WTC11 (cell line): Measurements from ENCODE around the gene PDE11A. TPM values are rescaled to one million over a fixed set of nuclear protein-coding genes. Genes with fewer than 3 reads are reported as not detected.

Experiments used
- ATAC-seq: fragments of 200-7000 bp; cut with Tn5 transposase; 2 replicates; pipeline ENCODE4 v1.10.0; 2021; ENCODE audit warnings: mild to moderate bottlenecking, moderate library complexity
- CTCF ChIA-PET: fragments of 300-600 bp; sonication (Branson Sonifier 250); formaldehyde crosslinking; loops from one replicate; lab custom pipeline; 2021; ENCODE audit warnings: antibody characterized with exemption; lab: Charles Lee
- POLR2A ChIA-PET: fragments of 350-600 bp; sonication (Branson Sonifier 250); formaldehyde crosslinking; loops from one replicate; lab custom pipeline; 2021; ENCODE audit warnings: antibody characterized with exemption; lab: Charles Lee
- DNase-seq: peaks from one replicate; pipeline ENCODE4 v3.0.0; 2021; ENCODE audit warnings: low spot score
- H3K27ac Mint-ChIP-seq: 2 replicates; pipeline ENCODE4 v1.8.0; 2021; ENCODE audit warnings: mixed read lengths
- H3K27me3 Mint-ChIP-seq: 2 replicates; pipeline ENCODE4 v1.8.0; 2021; ENCODE audit warnings: low read depth, mild to moderate bottlenecking, moderate library complexity, mixed read lengths
- H3K36me3 Mint-ChIP-seq: 2 replicates; pipeline ENCODE4 v1.8.0; 2021; ENCODE audit warnings: mixed read lengths
- H3K4me1 Mint-ChIP-seq: 2 replicates; pipeline ENCODE4 v1.8.0; 2022; ENCODE audit warnings: mixed read lengths
- H3K4me3 Mint-ChIP-seq: 2 replicates; pipeline ENCODE4 v1.8.0; 2021; ENCODE audit warnings: mild to moderate bottlenecking, moderate library complexity, mixed read lengths
- H3K9me3 Mint-ChIP-seq: 2 replicates; pipeline ENCODE4 v1.8.0; 2021; ENCODE audit warnings: mixed read lengths
- ELF4 ChIP-seq: sonication (generic); formaldehyde crosslinking; IDR thresholded peaks from 2 replicates; pipeline ENCODE4 v1.8.1; 2022; ENCODE audit warnings: low read depth, mild to moderate bottlenecking, moderate library complexity, missing genetic modification reagents
- FOXP1 ChIP-seq: sonication (generic); formaldehyde crosslinking; IDR thresholded peaks from 2 replicates; pipeline ENCODE4 v1.8.0; 2022; ENCODE audit warnings: missing genetic modification reagents, mild to moderate bottlenecking, moderate library complexity, borderline replicate concordance
- OVOL2 ChIP-seq: fragments of 250-450 bp; sonication (Bioruptor Pico); IDR thresholded peaks from 2 replicates; pipeline ENCODE4 v1.9.0; 2021; ENCODE audit warnings: mild to moderate bottlenecking, borderline replicate concordance
- RELA ChIP-seq: sonication (generic); formaldehyde crosslinking; IDR thresholded peaks from 2 replicates; pipeline ENCODE4 v1.8.1; 2022; ENCODE audit warnings: missing genetic modification reagents, mild to moderate bottlenecking, borderline replicate concordance
- RORB ChIP-seq: fragments of 250-450 bp; sonication (Bioruptor Pico); IDR thresholded peaks from 2 replicates; pipeline ENCODE4 v1.9.0; 2021; ENCODE audit warnings: mild to moderate bottlenecking
- ZBTB21 ChIP-seq: sonication (generic); formaldehyde crosslinking; IDR thresholded peaks from 2 replicates; pipeline ENCODE4 v1.8.1; 2023; ENCODE audit warnings: mild to moderate bottlenecking, missing genetic modification reagents, borderline replicate concordance
- ZNF396 ChIP-seq: fragments of 250-450 bp; sonication (Bioruptor Pico); IDR thresholded peaks from 2 replicates; pipeline ENCODE4 v1.8.0; 2021; ENCODE audit warnings: mild to moderate bottlenecking, moderate library complexity, borderline replicate concordance
- ZNF416 ChIP-seq: fragments of 250-450 bp; sonication (Bioruptor Pico); IDR thresholded peaks from 2 replicates; pipeline ENCODE4 v1.9.0; 2021; ENCODE audit warnings: mild to moderate bottlenecking, inconsistent platforms
- total RNA-seq: library from RNA; stranded (reverse); gene quantifications from 3 replicates; pipeline ENCODE4 v1.2.3, GENCODE V29; 2021
- TF ChIP-seq, protein P1 (sequence below): sonication (generic); formaldehyde crosslinking; IDR thresholded peaks from 2 replicates; pipeline ENCODE4 v1.8.1; 2022; ENCODE audit warnings: low read depth, mild to moderate bottlenecking, moderate library complexity, missing genetic modification reagents, borderline replicate concordance
- TF ChIP-seq, protein P2 (sequence below): sonication (generic); formaldehyde crosslinking; IDR thresholded peaks from 2 replicates; pipeline ENCODE4 v1.8.0; 2022; ENCODE audit warnings: mild to moderate bottlenecking, missing genetic modification reagents
- TF ChIP-seq, protein P3 (sequence below): sonication (generic); formaldehyde crosslinking; IDR thresholded peaks from 2 replicates; pipeline ENCODE4 v1.8.0; 2023; ENCODE audit warnings: missing genetic modification reagents, mild to moderate bottlenecking, borderline replicate concordance
- TF ChIP-seq, protein P4 (sequence below): sonication (generic); formaldehyde crosslinking; IDR thresholded peaks from 2 replicates; pipeline ENCODE4 v1.8.0; 2022; ENCODE audit warnings: missing genetic modification reagents
- TF ChIP-seq, protein P5 (sequence below): sonication (generic); formaldehyde crosslinking; IDR thresholded peaks from 2 replicates; pipeline ENCODE4 v1.8.1; 2023; ENCODE audit warnings: mild to moderate bottlenecking, missing genetic modification reagents, borderline replicate concordance

Gene PDE11A
- total RNA-seq, 1 experiment from 2014 or later = 0.13 TPM

DNA sequence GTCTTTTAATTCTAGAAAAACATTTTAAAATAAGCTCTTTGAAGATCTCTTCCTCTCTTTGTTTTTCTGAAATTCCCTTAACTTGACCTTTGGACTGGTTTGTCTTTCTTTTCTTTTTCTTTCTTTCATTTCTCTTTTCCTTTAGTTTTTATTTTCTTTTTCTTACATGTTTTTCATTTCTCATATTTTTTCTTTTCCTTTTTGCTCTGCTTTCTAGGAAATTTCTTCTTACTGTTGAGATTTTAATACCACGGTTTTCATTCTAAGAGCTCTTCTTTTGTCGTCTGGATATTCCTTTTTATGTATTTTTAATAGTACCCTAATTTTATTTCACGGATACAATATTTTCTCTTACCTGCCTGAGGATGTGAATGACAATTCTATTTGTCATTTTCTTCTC lies 342.2 kb downstream of the PDE11A start:
- TF ChIP-seq, protein P1, sequence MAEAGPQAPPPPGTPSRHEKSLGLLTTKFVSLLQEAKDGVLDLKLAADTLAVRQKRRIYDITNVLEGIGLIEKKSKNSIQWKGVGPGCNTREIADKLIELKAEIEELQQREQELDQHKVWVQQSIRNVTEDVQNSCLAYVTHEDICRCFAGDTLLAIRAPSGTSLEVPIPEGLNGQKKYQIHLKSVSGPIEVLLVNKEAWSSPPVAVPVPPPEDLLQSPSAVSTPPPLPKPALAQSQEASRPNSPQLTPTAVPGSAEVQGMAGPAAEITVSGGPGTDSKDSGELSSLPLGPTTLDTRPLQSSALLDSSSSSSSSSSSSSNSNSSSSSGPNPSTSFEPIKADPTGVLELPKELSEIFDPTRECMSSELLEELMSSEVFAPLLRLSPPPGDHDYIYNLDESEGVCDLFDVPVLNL (CRISPR knock-in tag) = no peak
- TF ChIP-seq ZNF396 (CRISPR knock-in tag) (no peak), ZNF416 (no peak), FOXP1 (CRISPR knock-in tag) (no peak), RELA (CRISPR knock-in tag) (no peak), RORB (CRISPR knock-in tag) (no peak), ELF4 (no peak)
- TF ChIP-seq, protein P2, sequence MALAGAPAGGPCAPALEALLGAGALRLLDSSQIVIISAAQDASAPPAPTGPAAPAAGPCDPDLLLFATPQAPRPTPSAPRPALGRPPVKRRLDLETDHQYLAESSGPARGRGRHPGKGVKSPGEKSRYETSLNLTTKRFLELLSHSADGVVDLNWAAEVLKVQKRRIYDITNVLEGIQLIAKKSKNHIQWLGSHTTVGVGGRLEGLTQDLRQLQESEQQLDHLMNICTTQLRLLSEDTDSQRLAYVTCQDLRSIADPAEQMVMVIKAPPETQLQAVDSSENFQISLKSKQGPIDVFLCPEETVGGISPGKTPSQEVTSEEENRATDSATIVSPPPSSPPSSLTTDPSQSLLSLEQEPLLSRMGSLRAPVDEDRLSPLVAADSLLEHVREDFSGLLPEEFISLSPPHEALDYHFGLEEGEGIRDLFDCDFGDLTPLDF (CRISPR knock-in tag) = no peak
- TF ChIP-seq, protein P3, sequence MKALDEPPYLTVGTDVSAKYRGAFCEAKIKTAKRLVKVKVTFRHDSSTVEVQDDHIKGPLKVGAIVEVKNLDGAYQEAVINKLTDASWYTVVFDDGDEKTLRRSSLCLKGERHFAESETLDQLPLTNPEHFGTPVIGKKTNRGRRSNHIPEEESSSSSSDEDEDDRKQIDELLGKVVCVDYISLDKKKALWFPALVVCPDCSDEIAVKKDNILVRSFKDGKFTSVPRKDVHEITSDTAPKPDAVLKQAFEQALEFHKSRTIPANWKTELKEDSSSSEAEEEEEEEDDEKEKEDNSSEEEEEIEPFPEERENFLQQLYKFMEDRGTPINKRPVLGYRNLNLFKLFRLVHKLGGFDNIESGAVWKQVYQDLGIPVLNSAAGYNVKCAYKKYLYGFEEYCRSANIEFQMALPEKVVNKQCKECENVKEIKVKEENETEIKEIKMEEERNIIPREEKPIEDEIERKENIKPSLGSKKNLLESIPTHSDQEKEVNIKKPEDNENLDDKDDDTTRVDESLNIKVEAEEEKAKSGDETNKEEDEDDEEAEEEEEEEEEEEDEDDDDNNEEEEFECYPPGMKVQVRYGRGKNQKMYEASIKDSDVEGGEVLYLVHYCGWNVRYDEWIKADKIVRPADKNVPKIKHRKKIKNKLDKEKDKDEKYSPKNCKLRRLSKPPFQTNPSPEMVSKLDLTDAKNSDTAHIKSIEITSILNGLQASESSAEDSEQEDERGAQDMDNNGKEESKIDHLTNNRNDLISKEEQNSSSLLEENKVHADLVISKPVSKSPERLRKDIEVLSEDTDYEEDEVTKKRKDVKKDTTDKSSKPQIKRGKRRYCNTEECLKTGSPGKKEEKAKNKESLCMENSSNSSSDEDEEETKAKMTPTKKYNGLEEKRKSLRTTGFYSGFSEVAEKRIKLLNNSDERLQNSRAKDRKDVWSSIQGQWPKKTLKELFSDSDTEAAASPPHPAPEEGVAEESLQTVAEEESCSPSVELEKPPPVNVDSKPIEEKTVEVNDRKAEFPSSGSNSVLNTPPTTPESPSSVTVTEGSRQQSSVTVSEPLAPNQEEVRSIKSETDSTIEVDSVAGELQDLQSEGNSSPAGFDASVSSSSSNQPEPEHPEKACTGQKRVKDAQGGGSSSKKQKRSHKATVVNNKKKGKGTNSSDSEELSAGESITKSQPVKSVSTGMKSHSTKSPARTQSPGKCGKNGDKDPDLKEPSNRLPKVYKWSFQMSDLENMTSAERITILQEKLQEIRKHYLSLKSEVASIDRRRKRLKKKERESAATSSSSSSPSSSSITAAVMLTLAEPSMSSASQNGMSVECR (CRISPR knock-in tag) = no peak
- POLR2A ChIA-PET = no interaction called here
- Mint-ChIP-seq H3K36me3 (no peaks in the 10 kb centered on the region), H3K4me3 (no peak overlapping the region), H3K9me3 (no peaks in the 10 kb centered on the region), H3K27ac (no peak overlapping the region), H3K4me1 (peaks cover 12% of the 10 kb centered on the region), H3K27me3 (peaks cover 100% of the 10 kb centered on the region)
- CTCF ChIA-PET = interaction anchor here (1.2 to 2.1 kb wide), 2 partner anchors 69 to 126 kb away, joined by 3 to 5 read pairs; no protein-coding TSS in a partner anchor
- no peak for DNase-seq
- no peak for ATAC-seq

DNA sequence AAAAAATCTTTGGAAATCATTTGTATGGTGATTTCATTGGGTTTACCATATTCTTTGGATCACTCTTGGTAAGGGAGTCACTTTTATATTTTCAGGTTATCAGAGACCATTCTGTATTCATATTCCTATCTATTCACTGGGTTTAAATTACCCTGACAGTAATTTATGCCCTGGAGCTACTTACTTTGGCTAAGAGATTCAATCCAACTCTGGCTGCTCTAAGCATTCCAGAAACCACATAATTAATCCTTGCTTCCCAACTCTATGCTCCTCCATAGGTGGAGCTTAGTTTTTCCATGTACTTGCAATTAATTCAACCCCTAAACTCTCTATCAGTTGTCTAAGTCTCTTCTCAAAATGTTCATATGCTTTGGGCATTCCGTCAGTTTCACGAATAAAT lies 343.7 kb downstream of the PDE11A start:
- ChIA-PET POLR2A (no interaction called here), CTCF (interaction anchor here (1.1 to 2.1 kb wide), 4 partner anchors 12 to 581 kb away, joined by 3 to 5 read pairs (median 4); no protein-coding TSS in a partner anchor)
- DNase-seq = no peak
- no peaks in the 10 kb centered on the region for H3K9me3 Mint-ChIP-seq
- no peak overlapping the region for H3K4me3 Mint-ChIP-seq
- TF ChIP-seq, protein P1 (CRISPR knock-in tag) = no peak
- H3K4me1 Mint-ChIP-seq = peaks cover 12% of the 10 kb centered on the region
- peaks cover 94% of the 10 kb centered on the region for H3K27me3 Mint-ChIP-seq
- H3K27ac Mint-ChIP-seq = no peak overlapping the region
- ATAC-seq = no peak
- H3K36me3 Mint-ChIP-seq = no peaks in the 10 kb centered on the region

DNA sequence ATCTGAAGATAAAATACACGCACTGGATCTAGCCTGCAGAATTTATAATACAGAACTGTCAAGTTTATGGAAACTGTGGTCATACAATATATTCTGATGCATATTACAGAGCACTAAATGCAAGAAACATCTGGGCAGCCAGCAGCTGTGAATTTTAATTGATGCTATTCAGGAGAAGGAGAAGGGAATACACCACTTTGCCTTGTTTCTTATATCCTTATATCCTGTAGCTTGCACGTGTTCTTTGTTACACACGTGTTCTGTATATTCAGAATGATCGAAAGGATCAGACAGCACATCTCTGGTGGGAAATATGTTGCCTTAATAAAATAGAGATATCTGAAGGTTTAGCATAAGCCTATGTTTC lies 344.2 kb downstream of the PDE11A start:
- H3K36me3 Mint-ChIP-seq = no peaks in the 10 kb centered on the region
- no peak overlapping the region for H3K4me3 Mint-ChIP-seq
- H3K4me1 Mint-ChIP-seq = peaks cover 12% of the 10 kb centered on the region
- no peak for DNase-seq
- ATAC-seq = no peak
- ChIA-PET CTCF (interaction anchor here (1.0 to 2.1 kb wide), 5 partner anchors 12 to 580 kb away, joined by 3 to 5 read pairs (median 3); no protein-coding TSS in a partner anchor), POLR2A (no interaction called here)
- no peak overlapping the region for H3K27ac Mint-ChIP-seq
- H3K27me3 Mint-ChIP-seq = peaks cover 91% of the 10 kb centered on the region
- no peaks in the 10 kb centered on the region for H3K9me3 Mint-ChIP-seq
- TF ChIP-seq, protein P4, sequence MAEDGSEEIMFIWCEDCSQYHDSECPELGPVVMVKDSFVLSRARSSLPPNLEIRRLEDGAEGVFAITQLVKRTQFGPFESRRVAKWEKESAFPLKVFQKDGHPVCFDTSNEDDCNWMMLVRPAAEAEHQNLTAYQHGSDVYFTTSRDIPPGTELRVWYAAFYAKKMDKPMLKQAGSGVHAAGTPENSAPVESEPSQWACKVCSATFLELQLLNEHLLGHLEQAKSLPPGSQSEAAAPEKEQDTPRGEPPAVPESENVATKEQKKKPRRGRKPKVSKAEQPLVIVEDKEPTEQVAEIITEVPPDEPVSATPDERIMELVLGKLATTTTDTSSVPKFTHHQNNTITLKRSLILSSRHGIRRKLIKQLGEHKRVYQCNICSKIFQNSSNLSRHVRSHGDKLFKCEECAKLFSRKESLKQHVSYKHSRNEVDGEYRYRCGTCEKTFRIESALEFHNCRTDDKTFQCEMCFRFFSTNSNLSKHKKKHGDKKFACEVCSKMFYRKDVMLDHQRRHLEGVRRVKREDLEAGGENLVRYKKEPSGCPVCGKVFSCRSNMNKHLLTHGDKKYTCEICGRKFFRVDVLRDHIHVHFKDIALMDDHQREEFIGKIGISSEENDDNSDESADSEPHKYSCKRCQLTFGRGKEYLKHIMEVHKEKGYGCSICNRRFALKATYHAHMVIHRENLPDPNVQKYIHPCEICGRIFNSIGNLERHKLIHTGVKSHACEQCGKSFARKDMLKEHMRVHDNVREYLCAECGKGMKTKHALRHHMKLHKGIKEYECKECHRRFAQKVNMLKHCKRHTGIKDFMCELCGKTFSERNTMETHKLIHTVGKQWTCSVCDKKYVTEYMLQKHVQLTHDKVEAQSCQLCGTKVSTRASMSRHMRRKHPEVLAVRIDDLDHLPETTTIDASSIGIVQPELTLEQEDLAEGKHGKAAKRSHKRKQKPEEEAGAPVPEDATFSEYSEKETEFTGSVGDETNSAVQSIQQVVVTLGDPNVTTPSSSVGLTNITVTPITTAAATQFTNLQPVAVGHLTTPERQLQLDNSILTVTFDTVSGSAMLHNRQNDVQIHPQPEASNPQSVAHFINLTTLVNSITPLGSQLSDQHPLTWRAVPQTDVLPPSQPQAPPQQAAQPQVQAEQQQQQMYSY (CRISPR knock-in tag) = no peak
- no peak for TF ChIP-seq ZBTB21
- TF ChIP-seq, protein P5, sequence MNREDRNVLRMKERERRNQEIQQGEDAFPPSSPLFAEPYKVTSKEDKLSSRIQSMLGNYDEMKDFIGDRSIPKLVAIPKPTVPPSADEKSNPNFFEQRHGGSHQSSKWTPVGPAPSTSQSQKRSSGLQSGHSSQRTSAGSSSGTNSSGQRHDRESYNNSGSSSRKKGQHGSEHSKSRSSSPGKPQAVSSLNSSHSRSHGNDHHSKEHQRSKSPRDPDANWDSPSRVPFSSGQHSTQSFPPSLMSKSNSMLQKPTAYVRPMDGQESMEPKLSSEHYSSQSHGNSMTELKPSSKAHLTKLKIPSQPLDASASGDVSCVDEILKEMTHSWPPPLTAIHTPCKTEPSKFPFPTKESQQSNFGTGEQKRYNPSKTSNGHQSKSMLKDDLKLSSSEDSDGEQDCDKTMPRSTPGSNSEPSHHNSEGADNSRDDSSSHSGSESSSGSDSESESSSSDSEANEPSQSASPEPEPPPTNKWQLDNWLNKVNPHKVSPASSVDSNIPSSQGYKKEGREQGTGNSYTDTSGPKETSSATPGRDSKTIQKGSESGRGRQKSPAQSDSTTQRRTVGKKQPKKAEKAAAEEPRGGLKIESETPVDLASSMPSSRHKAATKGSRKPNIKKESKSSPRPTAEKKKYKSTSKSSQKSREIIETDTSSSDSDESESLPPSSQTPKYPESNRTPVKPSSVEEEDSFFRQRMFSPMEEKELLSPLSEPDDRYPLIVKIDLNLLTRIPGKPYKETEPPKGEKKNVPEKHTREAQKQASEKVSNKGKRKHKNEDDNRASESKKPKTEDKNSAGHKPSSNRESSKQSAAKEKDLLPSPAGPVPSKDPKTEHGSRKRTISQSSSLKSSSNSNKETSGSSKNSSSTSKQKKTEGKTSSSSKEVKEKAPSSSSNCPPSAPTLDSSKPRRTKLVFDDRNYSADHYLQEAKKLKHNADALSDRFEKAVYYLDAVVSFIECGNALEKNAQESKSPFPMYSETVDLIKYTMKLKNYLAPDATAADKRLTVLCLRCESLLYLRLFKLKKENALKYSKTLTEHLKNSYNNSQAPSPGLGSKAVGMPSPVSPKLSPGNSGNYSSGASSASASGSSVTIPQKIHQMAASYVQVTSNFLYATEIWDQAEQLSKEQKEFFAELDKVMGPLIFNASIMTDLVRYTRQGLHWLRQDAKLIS (CRISPR knock-in tag) = no peak
- TF ChIP-seq, protein P2 (CRISPR knock-in tag) = no peak
- TF ChIP-seq OVOL2 (CRISPR knock-in tag) = no peak
